ENCODE measurements around the gene TDO2.
A peak's percentile ranks its signal among the peaks of the same experiment; 100 is the strongest.

TDO2 gene

DNA sequence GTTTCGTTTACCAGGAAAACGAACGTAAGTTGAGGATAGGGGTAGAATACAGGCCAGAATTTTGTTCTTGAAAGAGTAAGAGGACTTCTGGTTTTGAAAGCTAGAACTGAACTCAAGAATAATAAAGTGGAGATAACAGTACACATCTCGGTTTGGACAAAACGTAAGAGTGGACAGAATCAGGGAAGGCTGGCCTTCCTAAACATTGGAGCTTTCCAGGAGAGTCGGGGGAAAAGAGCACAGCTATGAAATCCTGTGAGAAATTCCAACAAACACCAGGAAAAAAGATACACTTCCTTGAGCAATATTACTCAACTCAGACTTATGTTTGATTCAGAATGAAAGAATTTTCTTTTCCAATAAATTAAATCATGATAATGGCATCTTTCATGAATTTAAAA, 49.0 kb downstream of the TDO2 start:
- DNase-seq (ENCODE audit: low read depth in 2 of 2, low spot score in 1 of 2), result no peak

DNA sequence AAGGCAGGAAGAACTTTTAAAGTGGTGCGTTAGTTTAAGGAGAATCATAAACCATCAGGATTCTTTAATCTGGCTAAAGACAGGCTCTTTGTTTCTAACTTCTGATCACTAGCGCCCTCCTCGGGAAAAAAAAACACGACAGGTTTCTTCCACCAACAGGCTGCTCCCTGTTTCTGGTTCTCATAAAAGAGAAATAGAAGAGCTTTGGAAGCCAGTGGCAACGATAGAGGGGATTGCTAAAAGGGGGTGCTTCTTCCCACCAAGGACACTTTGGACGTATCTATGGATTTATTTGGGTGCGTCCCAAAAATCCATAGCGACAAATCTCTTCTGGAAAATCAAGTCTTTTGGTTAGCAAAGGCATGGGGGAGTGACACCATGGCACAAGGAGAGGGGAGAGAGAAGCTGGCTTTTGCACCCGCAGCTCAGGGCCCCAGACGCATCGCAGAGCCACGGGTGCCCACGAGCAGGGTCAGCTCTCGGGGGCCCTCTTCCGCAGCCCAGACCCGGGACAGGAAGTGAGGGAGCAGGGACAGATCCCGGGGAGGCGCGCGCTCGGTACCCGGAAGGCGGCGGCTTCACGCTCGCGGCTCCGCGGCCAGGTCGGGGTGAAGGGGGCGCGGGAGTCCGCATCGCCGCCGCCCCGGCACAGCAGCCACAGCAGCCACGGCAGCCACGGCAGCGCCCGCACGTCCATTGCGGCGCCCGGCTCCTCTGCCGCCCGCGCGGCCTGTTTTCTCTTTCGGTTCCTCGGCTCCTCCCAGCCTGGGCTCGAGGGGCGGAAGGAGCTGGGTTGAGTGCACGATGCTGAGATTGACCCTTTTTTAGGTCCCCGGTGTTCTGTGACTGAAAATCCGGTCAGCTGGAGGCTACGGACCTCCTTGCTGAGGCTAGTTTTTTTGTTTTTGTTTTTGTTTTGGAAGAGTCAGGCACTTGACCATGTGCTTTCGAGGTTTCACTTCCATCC, 49.9 kb downstream of the TDO2 start, which contains the start of gene CTSO:
Gene CTSO (minus strand): TSS at position 716 of the 967 bp plus-strand sequence. CDS start 19 bp downstream, at position 697.
- DNase-seq (ENCODE audit: low read depth in 2 of 2, low spot score in 1 of 2), result peak; percentile 52 to 57

DNA sequence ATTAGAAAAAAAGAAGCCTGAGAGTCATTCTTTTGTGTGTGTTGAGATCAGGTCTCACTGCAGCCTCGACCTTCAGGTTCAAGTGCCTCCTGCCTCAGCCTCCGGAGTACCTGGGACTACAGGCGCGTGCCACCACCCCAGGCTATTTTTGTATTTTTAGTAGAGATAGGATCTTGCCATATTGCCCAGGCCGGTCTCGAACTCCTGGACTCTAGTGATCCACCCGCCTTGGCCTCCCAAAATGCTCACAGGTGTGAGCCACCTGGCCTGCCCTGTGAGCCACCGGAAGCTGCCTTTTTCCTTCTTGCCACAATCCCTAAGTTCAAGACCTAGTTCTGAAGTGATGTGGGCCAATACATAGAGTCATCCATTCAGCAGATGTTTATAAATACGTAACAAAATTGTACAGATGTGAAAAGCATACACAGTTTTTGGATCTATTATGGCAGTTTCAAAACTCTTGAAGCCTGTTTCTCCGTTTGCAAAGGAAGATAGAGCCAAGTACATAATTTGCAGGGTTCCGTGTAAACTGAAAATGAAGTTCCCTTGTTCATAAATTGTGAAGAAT, 50.7 kb downstream of the TDO2 start:
- no peak for DNase-seq (ENCODE audit: low read depth in 2 of 2, low spot score in 1 of 2)

DNA sequence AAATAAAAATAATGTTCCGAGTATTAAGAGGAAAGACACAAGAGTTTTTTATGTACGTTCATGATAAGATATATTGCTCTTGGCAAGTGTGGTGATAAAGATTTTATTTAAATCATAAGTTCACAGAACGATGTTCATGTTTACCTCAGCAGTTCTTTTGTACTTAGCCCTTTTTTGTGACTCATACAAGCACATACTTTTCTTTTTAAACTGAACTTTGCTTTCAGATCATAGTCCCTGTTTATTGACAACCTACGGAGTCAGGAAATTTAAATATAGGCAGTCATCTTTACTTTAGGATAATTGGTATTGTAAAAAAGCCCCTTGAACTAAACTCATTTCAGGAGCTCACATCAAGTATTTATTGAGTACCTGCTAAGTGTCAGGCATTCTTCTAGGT, 51.4 kb downstream of the TDO2 start:
- DNase-seq (ENCODE audit: low read depth in 2 of 2, low spot score in 1 of 2), result no peak

DNA sequence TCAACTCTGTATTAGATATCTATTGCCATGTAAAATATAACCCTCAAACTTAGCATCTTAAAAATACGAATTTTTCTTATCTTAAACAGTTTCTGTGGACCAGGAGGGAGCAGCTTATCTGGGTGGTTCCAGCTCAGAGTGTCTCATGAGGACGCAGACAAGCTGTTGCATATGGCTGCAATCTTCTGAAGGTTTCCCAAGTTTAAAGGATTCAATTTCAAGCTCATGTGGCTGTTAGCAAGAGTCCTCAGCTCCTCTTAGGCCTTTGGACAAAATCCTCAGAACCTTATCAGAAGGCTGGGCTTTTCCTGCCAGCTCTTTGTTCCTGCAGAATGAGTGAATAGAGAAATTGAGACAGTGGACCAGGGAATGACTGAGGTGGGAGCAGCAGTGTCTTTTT, 53.0 kb downstream of the TDO2 start:
- DNase-seq (ENCODE audit: low read depth in 2 of 2, low spot score in 1 of 2), result no peak

DNA sequence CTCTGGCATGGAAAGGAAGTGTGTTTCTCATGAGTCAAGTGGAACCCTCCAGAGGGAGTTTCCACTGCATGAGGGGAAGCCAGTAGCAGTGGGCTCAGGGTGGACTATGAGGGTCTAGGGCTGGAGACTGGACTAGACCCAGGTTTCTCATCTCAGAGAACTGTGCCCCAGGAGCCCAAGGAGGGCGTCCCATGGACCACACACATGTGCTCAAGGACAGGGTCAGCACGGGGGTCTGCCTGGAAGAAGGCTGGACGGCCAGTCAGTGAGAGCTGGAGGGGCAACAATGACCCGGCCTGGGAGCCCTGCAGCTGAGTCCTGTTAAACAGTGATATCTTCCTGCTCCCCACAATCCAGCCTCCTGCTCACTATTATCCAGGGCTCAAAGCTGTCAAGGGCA, 55.9 kb downstream of the TDO2 start:
- DNase-seq (ENCODE audit: low read depth in 2 of 2, low spot score in 1 of 2), result no peak

DNA sequence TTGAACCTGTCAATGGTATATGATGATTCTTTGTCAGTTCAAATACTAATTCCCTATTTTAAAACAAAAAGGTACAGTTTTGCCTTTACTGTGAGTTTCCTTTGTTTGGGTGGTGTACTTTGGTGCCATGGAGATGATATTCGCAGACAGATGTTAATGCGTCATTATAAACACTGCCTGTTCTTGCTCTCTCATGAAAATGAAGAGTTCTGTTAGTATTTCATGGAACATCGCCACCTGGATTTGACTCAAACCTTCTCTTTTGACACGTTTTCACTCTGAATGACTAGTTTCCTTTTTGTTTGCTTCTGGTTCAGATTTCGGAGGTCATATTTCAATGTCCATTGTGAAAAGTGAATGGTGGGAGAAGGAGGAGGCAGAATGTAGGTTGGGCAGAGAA, 57.0 kb downstream of the TDO2 start:
- no peak for DNase-seq (ENCODE audit: low read depth in 2 of 2, low spot score in 1 of 2)

DNA sequence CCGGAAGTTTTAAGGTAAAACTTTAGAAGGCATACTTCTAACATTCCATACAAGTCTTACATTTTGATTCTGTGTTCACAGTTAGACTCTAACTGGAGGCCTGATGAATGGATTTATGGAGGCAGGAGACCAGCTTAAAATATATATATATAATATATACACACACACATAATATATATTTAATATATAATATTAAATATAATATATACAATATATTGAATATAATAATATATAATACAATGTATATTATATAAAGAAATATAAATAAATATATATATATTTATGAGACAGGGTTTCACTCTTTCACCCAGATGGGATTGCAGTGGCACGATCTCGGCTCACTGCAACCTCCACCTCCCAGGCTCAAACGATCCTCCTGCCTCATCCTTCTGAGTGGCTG, 58.1 kb downstream of the TDO2 start:
- no peak for DNase-seq (ENCODE audit: low read depth in 2 of 2, low spot score in 1 of 2)

DNA sequence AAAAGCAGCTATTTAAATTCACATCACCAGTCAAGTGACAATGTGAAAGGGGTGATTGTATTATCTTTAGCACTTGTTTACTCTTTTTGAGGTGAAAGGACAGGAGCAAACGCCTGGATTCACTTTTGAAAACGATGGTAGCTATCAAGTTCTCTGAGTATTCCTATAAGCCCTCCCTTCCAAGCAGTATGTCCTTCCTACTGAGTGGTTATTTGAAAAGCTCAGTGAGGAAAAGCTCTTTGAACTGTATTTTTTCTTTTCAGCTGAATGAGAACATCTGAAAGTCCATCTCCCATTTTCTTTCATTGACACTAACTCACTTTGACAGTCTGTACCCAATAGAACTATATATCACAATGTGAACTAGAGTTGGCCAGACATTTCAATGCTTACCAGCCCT, 59.3 kb downstream of the TDO2 start:
- DNase-seq (ENCODE audit: low read depth in 2 of 2, low spot score in 1 of 2), result no peak

DNA sequence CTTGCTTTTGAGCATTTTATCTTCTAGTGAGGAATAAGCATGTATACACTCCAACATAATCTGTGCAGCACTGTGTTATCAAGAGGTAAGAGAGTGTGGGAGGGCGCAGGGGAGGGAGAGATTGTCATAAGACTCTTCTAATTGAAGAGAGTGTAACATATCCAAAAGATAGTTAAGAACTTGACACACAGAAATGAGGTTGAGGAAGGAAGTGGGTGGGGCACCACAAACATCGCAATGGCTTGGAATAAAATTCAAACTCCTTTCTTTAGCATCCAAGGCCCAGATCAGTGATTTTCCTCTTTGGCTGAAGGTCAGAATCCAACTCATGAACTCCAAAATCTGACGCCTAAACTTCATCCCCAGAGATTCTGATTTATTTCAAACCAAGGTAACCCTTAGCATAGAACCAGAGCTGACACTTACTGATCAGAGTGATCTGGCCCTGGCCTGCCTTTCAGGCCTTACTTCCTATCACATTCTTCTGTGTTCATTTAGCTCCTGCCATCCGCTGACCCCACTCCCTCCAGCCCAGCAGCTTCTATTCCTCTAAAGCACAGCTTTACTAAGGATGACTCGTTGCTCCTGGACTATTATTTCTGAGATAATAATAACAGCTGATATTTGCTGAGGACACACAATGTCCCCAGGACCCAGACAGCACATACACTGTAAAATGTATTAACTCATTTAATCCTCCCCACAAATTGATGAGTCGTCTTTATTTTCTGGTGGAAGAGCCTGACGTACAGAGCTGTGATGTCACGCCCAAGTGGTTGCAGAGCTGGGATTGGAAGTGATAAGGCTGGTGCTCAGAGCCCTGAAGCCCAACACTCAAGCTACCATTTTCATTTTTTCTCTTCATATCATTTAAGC, 60.8 kb downstream of the TDO2 start:
- no peak for DNase-seq (ENCODE audit: low read depth in 2 of 2, low spot score in 1 of 2)

DNA sequence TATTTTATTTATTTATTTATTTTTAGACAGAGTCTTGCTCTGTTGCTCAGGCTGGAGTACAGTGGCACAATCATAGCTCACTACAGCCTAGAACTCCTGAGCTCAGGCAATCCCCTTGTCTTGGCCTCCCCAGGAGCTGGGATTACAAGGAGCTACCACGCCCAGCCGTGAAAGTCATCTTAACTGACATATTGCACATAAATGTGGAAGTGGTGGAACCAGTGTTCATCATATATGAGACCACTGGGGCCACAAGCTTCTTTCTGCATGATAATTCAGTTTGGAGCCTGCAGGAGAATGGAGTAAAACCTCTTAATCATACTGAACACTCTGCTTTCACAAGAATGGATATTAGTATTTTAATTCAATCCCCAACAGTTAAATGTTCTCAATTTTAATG, 62.7 kb downstream of the TDO2 start:
- DNase-seq (ENCODE audit: low read depth in 2 of 2, low spot score in 1 of 2), result no peak

DNA sequence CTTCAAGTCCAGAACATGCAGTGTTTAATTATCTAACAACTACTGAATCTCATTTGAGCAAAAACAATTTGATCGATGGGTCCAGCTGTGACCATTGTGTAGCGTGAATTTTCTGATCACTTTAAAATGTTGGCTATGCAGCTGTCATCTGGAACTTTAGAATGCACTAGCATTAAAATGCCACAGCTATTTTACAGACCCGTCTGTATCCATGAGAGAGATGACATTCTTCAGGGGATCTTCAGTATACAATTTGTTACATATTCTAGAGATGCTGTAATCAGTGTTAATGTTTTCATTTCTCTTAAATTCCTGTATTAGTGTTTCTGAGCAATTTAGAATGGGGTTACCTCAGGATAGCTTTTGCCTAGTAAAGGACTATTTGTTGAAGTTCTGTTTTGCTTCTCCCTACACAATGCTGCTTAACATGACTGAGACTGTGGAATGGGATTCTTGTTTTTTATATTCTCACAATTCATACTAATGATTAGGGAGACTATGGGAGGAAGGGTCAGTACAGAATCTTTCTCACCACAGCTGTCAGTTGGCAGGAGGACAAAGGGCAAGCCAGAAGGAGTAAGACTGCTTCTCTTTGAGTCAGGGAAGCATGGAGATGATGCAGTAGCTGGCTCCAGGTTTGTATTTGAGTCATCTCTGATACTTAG, 63.4 kb downstream of the TDO2 start:
- no peak for DNase-seq (ENCODE audit: low read depth in 2 of 2, low spot score in 1 of 2)
